KOPT-K1 (cell line): Measurements from ENCODE around the gene IQCN.

Experiments used
- H3K27ac ChIP-seq: fragments of 200-600 bp; sonication (generic); 2 replicates; pipeline ENCODE4 v1.5.1; 2016; ENCODE audit warnings: antibody characterized with exemption, mild to moderate bottlenecking, low read depth, low read length; ENCODE audit not compliant: poor library complexity, severe bottlenecking
- H3K36me3 ChIP-seq: fragments of 200-600 bp; sonication (generic); 2 replicates; pipeline ENCODE4 v1.5.1; 2017; ENCODE audit warnings: antibody characterized with exemption, mild to moderate bottlenecking, low read length, moderate library complexity; ENCODE audit not compliant: insufficient read depth
- H3K9me3 ChIP-seq: fragments of 200-600 bp; sonication (generic); 2 replicates; pipeline ENCODE4 v1.5.1; 2017; ENCODE audit warnings: antibody characterized with exemption, low read length, mild to moderate bottlenecking; ENCODE audit not compliant: insufficient read depth, poor library complexity, severe bottlenecking

Gene IQCN

GRCh38 chr19:18274219-18274780 is at the start of gene IQCN:
Gene IQCN (minus strand): TSS chr19:18274452. CDS start chr19:18269478, 4,974 bp downstream.
- Histone ChIP-seq H3K9me3 (no peaks in the 10 kb centered on the region), H3K36me3 (peaks cover 50% of the 10 kb centered on the region), H3K27ac (no peak within 1 kb of the TSS)

GRCh38 chr19:18322759-18323460 is 48.7 kb upstream of the IQCN start, which contains the start of gene LSM4:
Gene LSM4 (minus strand): TSS chr19:18323076. CDS start chr19:18323020, 56 bp downstream.
- peak within 1 kb of the TSS; percentile 94 for H3K27ac ChIP-seq
- no peaks in the 10 kb centered on the region for H3K9me3 ChIP-seq
- H3K36me3 ChIP-seq: peaks cover 12% of the 10 kb centered on the region

GRCh38 chr19:18322318-18322758 is 48.1 kb upstream of the IQCN start:
- Histone ChIP-seq H3K36me3 (peaks cover 12% of the 10 kb centered on the region), H3K9me3 (no peaks in the 10 kb centered on the region), H3K27ac (peak overlapping the region; percentile 94)

- H3K27ac ChIP-seq: peak overlapping the region; percentile 94
Measured at GRCh38 chr19:18321734-18322102, 47.5 kb upstream of the IQCN start.

GRCh38 chr19:18320865-18321733 is 46.8 kb upstream of the IQCN start:
- H3K36me3 ChIP-seq: peaks cover 14% of the 10 kb centered on the region
- H3K9me3 ChIP-seq: no peaks in the 10 kb centered on the region
- peak overlapping the region; percentile 94 for H3K27ac ChIP-seq

More at GRCh38 chr19:18321734-18322102, 47.5 kb upstream of the IQCN start:
- H3K36me3 ChIP-seq: peaks cover 12% of the 10 kb centered on the region
- no peaks in the 10 kb centered on the region for H3K9me3 ChIP-seq

GRCh38 chr19:18319591-18320135 is 45.4 kb upstream of the IQCN start:
- Histone ChIP-seq H3K36me3 (peaks cover 28% of the 10 kb centered on the region), H3K9me3 (no peaks in the 10 kb centered on the region), H3K27ac (peak overlapping the region; percentile 94)

GRCh38 chr19:18317961-18318800 is 43.9 kb upstream of the IQCN start:
- H3K9me3 ChIP-seq: no peaks in the 10 kb centered on the region
- H3K36me3 ChIP-seq: peaks cover 43% of the 10 kb centered on the region
- peak overlapping the region; percentile 94 for H3K27ac ChIP-seq

- Histone ChIP-seq H3K9me3 (no peaks in the 10 kb centered on the region), H3K36me3 (peaks cover 78% of the 10 kb centered on the region), H3K27ac (no peak overlapping the region)
Measured at GRCh38 chr19:18313398-18313797, 39.1 kb upstream of the IQCN start.

- H3K27ac ChIP-seq: no peak overlapping the region
- peaks cover 91% of the 10 kb centered on the region for H3K36me3 ChIP-seq
- H3K9me3 ChIP-seq: no peaks in the 10 kb centered on the region
Measured at GRCh38 chr19:18312092-18312534, 37.9 kb upstream of the IQCN start.

- H3K27ac ChIP-seq: no peak overlapping the region
- peaks cover 96% of the 10 kb centered on the region for H3K36me3 ChIP-seq
Measured at GRCh38 chr19:18311502-18312091, 37.3 kb upstream of the IQCN start.

GRCh38 chr19:18310966-18311365 is 36.7 kb upstream of the IQCN start:
- no peaks in the 10 kb centered on the region for H3K9me3 ChIP-seq

More at GRCh38 chr19:18311502-18312091, 37.3 kb upstream of the IQCN start:
- H3K9me3 ChIP-seq: no peaks in the 10 kb centered on the region

GRCh38 chr19:18310118-18310909 is 36.1 kb upstream of the IQCN start:
- H3K27ac ChIP-seq: no peak overlapping the region
- H3K9me3 ChIP-seq: no peaks in the 10 kb centered on the region
- H3K36me3 ChIP-seq: peaks cover 97% of the 10 kb centered on the region

More at GRCh38 chr19:18310966-18311365, 36.7 kb upstream of the IQCN start:
- H3K36me3 ChIP-seq: peaks cover 100% of the 10 kb centered on the region
- no peak overlapping the region for H3K27ac ChIP-seq

- Histone ChIP-seq H3K9me3 (no peaks in the 10 kb centered on the region), H3K27ac (no peak overlapping the region), H3K36me3 (peaks cover 91% of the 10 kb centered on the region)
Measured at GRCh38 chr19:18309525-18310064, 35.3 kb upstream of the IQCN start.
